Measurements from ENCODE around the gene LAT.
A peak's percentile ranks its signal among the peaks of the same experiment; 100 is the strongest.
"Not testable (repeated sequence)": the region's sequence is repeated elsewhere in the genome, so short reads cannot be mapped to it uniquely, and the experiment has no call there.

Gene LAT

GRCh38 chr16:28977703-28978662 is 6.9 kb upstream of the LAT start:
- no peak for DNase-seq (ENCODE audit: low read depth)

- DNase-seq (ENCODE audit: low read depth): not testable (repeated sequence)
Observed at GRCh38 chr16:28980330-28980729, 4.5 kb upstream of the LAT start.

GRCh38 chr16:28980929-28981328 is 3.9 kb upstream of the LAT start:
- no peak for DNase-seq (ENCODE audit: low read depth)

- peak; percentile 47 for DNase-seq (ENCODE audit: low read depth)
Observed at GRCh38 chr16:28981517-28981916, 3.3 kb upstream of the LAT start.

- DNase-seq (ENCODE audit: low read depth): no peak
Observed at GRCh38 chr16:28982418-28982817, 2.4 kb upstream of the LAT start.

- DNase-seq (ENCODE audit: low read depth): no peak
Observed at GRCh38 chr16:28982949-28983348, 1.9 kb upstream of the LAT start.

- no peak for DNase-seq (ENCODE audit: low read depth)
Observed at GRCh38 chr16:28983644-28984043, 1.2 kb upstream of the LAT start.

GRCh38 chr16:28984091-28984490 is 761 bp upstream of the LAT start:
- DNase-seq (ENCODE audit: low read depth): no peak

GRCh38 chr16:28985211-28986041 is 574 bp downstream of the LAT start:
- no peak for DNase-seq (ENCODE audit: low read depth)

- no peak for DNase-seq (ENCODE audit: low read depth)
Observed at GRCh38 chr16:28986046-28986445, 1.2 kb downstream of the LAT start.

- no peak for DNase-seq (ENCODE audit: low read depth)
Observed at GRCh38 chr16:28986492-28986891, 1.6 kb downstream of the LAT start.

- DNase-seq (ENCODE audit: low read depth): no peak
Observed at GRCh38 chr16:28987170-28987853, 2.5 kb downstream of the LAT start.

- DNase-seq (ENCODE audit: low read depth): no peak
Observed at GRCh38 chr16:28989363-28989762, 4.5 kb downstream of the LAT start.

- DNase-seq (ENCODE audit: low read depth): peak; percentile 73
Observed at GRCh38 chr16:28990375-28991040, 5.7 kb downstream of the LAT start.

- DNase-seq (ENCODE audit: low read depth): no peak
Observed at GRCh38 chr16:28991687-28992086, 6.8 kb downstream of the LAT start.

- no peak for DNase-seq (ENCODE audit: low read depth)
Observed at GRCh38 chr16:28992496-28992895, 7.6 kb downstream of the LAT start.

- DNase-seq (ENCODE audit: low read depth): no peak
Observed at GRCh38 chr16:28998837-28999236, 14.0 kb downstream of the LAT start.

GRCh38 chr16:28999577-28999976 is 14.7 kb downstream of the LAT start:
- no peak for DNase-seq (ENCODE audit: low read depth)

- no peak for DNase-seq (ENCODE audit: low read depth)
Observed at GRCh38 chr16:29000019-29000418, 15.2 kb downstream of the LAT start.

- DNase-seq (ENCODE audit: low read depth): not testable (repeated sequence)
Observed at GRCh38 chr16:29004496-29005139, 19.8 kb downstream of the LAT start.

All from activated T-cell treated with anti-CD3 and anti-CD28 coated beads for 24 hours (primary cell).